ENCODE data around the gene SUZ12.
"Not testable (repeated sequence)": the region's sequence is repeated elsewhere in the genome, so short reads cannot be mapped to it uniquely, and the experiment has no call there.

Gene SUZ12

DNA sequence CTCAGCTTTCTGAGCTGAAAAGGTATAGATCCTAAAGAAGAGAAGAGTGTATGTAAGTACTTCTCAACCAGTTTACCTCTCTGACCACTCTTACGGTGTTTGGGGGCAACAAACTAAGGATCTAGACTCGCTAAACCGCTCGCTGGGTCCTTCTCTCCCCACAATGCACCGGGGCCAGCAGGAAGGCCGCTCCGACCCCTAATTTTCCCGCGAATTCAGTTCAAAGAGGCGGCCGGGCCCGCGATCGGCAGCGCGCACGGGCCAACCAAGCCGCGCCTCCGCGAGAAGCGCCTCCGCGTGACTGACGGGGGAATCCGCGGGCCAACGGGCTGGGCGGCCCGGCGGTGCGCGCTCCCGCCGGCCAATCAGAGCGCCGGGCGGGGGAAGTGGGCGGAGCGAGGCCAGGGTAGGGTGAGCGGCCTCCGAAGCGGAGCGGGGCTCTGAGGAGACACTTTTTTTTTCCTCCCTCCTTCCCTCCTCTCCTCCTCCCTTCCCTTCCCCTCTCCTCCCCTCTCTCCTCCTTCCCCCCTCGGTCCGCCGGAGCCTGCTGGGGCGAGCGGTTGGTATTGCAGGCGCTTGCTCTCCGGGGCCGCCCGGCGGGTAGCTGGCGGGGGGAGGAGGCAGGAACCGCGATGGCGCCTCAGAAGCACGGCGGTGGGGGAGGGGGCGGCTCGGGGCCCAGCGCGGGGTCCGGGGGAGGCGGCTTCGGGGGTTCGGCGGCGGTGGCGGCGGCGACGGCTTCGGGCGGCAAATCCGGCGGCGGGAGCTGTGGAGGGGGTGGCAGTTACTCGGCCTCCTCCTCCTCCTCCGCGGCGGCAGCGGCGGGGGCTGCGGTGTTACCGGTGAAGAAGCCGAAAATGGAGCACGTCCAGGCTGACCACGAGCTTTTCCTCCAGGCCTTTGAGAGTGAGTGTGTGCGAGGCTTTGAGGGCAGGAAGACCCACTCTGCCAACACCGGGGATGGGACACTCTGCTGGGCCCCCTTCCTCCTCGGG is at the start of gene SUZ12:
TSS of gene SUZ12 (plus strand) at position 393 of the 995 bp plus-strand sequence. CDS start at position 633, 240 bp downstream.
- peak within 1 kb of the TSS; percentile 80 to 96 (median 90) for H3K4me3 ChIP-seq
- peak within 1 kb of the TSS; percentile 23 to 96 (median 88) for H3K27ac ChIP-seq

DNA sequence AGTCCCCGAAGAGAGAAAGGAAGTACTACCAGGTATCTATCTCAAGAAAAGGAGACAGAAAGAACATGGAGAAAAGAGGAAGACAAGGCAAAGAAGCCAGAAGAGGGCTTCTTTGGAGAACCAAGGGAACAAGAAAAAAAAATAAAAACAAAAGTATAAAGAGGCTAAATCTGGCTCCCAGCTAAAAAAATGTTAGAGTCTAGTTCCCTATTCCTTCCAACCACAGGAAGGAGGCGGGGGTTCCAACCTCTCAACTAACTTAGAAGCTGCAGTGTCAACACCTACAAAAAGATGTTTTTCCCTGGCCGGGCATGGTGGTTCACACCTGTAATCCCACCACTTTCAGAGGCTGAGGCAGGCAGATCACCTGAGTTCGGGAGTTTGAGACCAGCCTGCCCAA is 48.7 kb upstream of the SUZ12 start:
- Histone ChIP-seq H3K27ac (peak overlapping the region in 6 of 21 experiments; percentile 8 to 59 (median 27)), H3K4me3 (no peak overlapping the region)

DNA sequence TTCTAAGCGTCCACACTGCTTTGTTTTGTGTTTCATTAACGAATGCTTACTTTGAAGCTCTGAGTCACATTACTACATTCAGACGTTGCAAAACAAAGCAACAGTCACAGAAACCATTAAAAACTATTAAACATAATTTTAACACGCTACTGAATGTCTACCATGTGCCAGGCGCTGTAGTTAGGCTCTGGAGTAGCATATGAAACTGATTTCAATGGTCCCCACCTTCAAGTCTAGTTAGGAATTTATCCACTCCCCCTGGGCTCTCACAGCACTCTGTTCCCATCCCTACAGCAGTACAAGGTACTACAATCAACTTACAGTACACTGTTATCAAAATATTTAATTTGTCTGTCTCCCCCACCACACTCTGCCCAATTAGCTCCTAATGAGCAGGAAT is 35.9 kb upstream of the SUZ12 start:
- Histone ChIP-seq H3K27ac (peak overlapping the region in 19 of 21 experiments; percentile 52 to 92 (median 77)), H3K4me3 (peak overlapping the region; percentile 58 to 76 (median 73))

DNA sequence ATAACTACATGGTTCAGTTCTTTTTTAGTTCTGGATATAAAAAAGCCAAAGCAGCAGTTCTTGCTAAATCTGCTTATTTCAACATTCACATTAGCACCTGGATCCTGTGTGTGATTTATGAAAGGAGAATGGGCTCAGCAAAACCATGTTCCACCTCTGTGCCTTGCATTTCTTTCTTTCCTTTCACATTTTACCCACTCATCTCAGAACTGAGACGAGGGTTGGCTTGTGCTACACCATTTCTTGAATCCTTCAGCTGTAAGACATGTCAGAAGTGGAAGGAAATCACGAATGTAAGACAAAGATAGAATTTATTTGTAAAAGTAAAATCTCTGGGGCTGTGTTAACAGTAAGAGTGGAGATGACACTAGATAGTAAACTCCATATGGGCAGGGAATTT is 34.1 kb upstream of the SUZ12 start:
- H3K27ac ChIP-seq, result no peak overlapping the region

DNA sequence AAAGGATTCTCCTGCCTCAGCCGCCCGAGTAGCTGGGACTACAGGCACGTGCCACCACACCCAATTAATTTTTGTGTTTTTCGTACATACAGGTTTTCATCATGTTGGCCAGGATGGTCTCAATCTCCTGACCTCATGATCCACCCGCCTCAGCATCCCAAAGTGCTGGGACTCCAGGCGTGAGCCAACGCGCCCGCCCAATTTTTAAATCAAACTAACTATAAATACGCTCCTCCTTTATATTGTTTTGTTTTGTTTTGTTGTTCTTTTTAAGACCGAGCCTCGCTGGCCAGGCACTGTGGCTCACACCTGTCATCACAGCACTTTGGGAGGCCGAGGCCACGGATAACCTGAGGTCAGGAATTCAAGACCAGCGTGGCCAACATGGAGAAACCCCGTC is 33.4 kb upstream of the SUZ12 start:
- no peak overlapping the region for H3K4me3 ChIP-seq
- no peak overlapping the region for H3K27ac ChIP-seq

More for the DNA sequence above, 34.1 kb upstream of the SUZ12 start:
- no peak overlapping the region for H3K4me3 ChIP-seq

DNA sequence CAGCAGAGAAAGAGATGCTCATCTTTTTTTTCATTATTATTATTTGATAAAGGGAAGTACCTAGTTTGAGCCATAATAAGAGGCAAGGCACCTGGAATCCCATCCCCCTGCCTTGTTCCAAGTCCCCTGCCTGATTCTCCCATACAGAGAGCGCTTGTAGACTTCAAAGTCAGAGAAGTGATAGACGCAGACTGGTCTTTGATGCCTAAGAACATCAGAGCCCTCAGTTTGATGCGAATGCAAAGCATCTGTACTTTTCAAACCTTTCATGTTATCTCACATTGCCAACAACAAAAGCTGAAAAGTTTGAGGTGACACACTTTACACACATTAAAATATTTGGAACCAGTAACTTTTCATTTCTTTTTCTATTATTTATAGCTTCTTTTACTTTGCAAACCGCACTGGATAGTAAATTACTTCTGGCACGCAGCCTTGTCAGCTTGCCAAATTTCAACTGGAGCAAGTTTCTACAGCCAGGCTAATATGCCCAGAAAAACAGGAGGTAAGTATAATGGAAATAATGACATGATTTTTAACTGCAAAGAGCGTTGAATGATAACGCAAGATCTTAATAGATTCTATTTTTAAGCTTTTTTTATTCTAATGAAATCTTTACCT is 29.4 kb upstream of the SUZ12 start:
- no peak overlapping the region for H3K27ac ChIP-seq
- H3K4me3 ChIP-seq, result no peak overlapping the region

DNA sequence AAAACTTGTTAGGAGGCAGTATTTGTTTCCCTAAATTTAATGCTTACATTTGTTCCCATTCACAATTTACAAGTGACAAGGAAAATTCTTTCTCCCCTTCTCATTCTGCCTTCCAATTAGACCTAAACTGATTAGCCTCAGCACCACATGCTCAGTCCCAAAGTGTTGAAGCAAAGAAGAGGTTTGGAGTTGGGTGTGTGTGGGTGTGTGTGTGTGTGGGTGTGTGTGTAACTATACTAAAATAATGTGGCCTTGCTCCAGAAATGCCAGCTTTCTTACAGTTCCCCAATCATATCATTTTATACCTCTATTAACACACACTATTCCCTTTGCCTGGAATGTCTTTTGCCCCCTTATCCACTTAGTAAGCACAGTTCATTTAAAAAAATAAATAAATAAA is 28.4 kb upstream of the SUZ12 start:
- H3K27ac ChIP-seq, result no peak overlapping the region
- H3K4me3 ChIP-seq, result no peak overlapping the region

DNA sequence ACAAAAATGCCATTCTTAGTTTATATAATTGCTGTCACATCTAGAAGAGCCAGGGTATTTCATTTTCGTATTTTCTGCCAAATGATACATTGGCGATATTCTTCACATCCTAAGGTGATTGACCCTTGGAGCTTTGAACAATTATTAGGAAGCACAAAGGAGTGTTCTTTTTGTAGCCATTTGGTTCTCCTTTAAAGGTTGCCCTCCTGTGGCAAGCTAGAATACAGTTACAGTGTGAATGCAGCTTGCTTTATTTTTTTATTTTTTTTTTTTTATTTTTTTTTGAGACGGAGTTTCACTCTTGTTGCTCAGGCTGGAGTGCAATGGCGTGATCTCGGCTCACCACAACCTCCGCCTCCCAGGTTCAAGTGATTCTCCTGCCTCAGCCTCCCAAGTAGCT is 24.1 kb upstream of the SUZ12 start:
- H3K4me3 ChIP-seq, result not testable (repeated sequence)

DNA sequence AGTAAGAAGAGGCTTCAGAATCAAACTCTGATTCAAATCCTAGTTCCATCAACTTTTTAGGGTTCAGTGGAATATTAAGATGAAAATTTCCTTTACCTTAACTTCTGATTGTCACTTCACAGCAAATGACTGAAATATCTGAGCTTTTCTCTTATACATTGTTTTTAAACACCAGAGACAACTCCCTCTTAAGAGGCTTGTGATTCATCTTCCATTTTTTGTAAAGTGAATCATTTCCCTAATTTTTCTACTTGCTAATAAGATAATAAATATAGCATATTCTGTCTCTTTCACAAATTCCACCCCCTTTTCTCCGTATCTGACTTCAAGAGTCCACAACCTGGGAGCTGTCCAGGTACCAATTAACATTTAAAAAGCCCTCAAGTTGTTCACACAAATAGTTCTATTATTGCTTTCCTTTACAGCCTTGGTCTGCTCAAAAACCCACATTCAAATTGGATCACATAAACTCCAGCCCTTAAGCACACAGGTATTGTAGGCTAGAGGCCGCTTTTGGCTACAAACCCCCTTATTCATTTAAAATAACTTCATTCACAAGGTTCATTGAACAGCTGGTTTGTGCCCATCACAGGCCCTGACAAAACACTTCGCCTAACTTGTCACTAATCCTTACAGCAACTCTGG is 21.2 kb upstream of the SUZ12 start:
- Histone ChIP-seq H3K4me3 (no peak overlapping the region), H3K27ac (no peak overlapping the region)

More for the DNA sequence above, 24.1 kb upstream of the SUZ12 start:
- not testable (repeated sequence) for H3K27ac ChIP-seq

DNA sequence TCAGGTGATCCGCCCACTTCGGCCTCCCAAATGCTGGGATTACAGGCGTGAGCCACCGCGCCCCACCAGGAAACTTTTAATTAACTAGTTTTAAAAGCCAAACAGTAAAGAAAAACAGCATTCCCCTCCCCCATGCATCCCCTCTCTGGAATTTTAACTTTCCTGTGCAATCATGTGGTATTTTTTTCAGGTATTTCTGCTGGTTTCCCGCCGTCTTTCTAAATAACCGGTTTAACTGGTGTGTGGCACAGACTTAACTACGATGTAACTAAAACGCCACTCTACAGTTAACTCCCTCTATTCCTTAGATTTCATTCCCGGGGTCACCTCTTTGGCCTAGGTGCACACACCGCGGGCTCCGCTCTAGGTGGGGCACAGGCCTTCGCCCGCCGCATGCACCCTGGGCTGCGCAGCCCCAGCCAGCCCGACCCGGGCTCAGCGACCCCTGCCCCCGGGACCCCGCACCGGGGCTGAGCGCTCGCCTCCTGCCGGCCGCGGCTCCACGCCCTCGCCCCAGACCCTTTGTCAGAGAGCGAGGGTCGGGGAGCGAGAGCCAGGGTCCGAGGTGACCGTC is 20.2 kb upstream of the SUZ12 start:
- peak overlapping the region in 2 of 7 experiments; percentile 3 to 22 for H3K4me3 ChIP-seq

DNA sequence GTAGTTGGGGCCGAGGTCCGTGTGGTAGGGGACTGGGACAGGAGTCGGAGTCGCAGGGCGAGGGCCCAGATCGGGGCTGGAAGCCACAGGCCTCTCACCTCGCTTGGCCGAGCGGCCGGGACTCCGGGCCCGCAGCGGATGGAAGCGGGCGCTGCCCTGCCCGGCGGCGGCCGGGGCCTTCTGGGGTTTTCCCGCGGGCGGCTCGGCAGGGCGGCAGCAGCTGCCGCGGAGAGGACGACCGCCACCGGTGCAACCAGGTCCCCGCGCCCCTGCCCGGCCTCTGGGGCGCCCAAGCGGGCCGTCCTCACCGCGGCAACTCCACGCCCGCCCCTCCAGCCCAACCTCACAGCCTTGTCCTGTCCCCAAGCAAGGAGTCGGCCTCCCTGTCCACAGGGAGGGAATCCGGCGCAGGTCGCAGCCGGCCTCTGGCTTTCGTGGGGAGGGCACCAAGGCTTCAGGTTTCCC is 19.7 kb upstream of the SUZ12 start:
- Histone ChIP-seq H3K4me3 (peak overlapping the region in 2 of 7 experiments; percentile 3 to 22), H3K27ac (no peak overlapping the region)

More for the DNA sequence above, 20.2 kb upstream of the SUZ12 start:
- no peak overlapping the region for H3K27ac ChIP-seq

DNA sequence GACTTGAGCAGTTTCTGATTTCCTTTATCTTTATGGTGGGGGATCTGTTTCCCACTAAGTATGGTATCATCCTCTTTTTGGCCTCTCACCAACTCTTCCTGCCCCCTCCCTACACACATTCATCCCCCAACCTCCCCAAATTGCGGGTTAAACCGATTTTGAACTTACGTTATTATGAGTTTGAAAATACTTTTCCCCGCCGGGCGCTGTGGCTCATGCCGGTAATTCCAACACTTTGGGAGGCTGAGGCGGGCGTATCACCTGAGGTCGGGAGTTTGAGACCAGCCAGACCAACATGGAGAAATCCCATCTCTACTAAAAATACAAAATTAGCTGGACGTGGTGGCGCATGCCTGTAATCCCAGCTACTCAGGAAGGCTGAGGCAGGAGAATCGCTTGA is 19.1 kb upstream of the SUZ12 start:
- H3K4me3 ChIP-seq, H3K27ac ChIP-seq: not testable (repeated sequence)

DNA sequence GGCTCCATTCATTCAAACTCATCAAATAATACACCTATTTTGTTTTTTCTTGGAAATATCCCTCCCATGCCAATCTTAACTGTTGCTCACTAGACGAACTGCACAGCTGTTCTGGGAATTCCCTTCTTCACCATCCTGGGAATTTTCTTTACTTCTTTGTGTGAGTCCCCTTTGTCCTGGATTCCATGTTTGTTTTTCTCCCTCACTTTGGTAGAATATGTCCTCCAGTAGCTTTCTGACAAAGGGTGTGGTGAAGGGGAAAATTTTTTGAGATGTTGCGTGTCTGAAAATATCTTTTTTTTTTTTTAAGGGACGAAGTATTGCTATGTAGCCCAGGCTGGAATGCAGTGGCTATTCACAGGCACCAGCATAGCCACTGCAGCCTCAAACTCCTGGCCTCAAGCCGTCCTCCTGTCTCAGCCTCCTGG is 18.1 kb upstream of the SUZ12 start:
- Histone ChIP-seq H3K27ac (no peak overlapping the region), H3K4me3 (no peak overlapping the region)

DNA sequence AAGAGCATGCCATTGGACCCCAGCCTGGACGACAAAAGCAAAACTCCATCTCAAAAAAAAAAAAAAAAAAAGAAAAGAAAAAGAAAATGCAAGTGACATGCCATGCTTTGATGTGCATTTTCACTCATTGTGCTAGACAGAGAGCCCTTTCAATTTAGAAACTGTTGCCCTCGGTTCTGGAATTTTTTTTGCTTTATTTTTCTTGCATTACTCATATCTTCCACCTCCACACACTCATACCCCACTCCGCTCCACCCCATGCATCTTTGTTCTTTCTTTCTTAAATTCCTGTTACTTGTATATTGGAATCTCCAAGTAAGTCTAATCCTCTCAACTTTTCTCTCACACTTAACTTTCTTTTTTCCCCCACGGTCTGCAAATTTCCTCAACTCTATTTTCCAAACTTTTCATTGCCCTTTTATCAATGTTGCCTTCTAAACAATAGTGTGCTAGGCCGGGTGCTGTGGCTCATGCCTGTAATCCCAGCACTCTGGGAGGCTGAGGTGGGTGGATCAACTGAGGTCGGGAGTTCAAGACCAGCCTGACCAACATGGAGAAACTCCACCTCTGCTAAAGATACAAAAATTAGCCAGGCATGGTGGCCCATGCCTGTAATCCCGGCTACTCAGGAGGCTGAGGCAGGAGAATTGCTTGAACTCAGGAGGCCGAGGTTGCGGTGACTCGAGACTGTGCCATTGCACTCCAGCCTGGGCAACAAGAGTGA is 16.8 kb upstream of the SUZ12 start:
- H3K27ac ChIP-seq, result no peak overlapping the region

DNA sequence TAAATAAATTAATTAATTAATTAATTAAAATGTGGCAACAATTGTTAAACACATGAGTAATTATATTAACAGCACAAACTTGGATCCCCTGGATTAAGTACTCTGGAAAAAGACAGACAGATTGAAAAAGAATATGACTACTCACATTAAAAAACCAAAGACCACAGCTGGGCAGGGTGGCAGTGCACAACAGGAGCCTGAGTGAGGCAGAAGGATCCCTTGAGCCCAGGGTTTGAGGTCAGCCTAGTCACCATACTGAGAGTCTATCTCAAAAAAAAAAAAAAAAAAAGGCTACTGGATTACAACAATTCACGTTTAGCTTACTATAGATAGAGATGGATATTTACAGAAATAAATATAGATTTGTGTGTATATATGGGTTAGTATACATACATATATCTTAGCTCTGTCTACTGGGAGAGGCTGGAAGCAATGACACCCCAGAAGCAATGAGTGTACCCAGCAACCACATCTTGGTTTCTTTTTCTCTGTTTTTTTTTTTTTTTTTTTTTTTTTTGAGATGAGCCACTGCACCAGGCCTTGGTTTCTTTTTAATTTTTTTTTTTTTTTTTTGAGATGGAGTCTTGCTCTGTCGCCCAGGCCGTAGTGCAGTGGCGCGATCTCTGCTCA is 10.6 kb upstream of the SUZ12 start:
- H3K27ac ChIP-seq, result no peak overlapping the region
- no peak overlapping the region for H3K4me3 ChIP-seq

More for the DNA sequence above, 16.8 kb upstream of the SUZ12 start:
- H3K4me3 ChIP-seq, result no peak overlapping the region

DNA sequence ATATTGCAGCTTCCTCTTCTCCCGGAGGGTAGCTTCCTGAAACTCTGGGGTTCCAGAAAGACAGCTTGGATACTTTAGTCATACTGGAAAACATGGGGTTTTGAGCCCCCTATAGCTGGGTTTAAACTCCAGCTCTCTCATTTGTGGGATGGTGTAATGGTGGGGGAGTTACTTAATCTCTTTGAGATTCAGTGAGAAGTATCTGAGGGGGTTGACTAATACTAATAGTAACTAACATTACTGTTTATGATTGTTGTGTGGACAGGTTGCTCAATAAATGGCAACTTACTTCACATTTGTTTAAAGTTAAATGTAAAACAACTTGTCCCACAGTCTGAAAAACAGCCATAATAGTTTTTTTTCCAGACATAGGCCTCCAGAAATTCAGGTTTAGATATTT is 5.1 kb upstream of the SUZ12 start:
- H3K27ac ChIP-seq, result no peak overlapping the region

DNA sequence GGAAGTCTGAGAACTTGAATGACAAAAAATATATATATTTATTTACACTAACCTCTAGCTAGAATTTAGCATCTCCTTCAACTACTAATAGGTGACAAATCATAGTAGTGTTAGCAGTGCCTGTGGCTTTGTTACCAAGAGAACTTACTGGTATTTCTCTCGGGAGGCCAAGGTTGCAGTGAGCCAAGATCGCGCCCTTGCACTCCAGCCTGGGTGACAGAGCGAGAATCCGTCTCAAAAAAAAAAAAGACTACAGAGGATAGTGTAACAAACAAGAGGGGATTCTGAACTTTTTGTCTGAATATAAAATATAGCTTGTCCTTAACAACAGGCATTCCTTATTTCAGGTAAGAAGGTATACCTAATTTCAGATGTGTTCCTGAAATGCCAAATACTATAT is 1.3 kb upstream of the SUZ12 start:
- Histone ChIP-seq H3K27ac (no peak overlapping the region), H3K4me3 (no peak overlapping the region)

More for the DNA sequence above, 5.1 kb upstream of the SUZ12 start:
- no peak overlapping the region for H3K4me3 ChIP-seq

DNA sequence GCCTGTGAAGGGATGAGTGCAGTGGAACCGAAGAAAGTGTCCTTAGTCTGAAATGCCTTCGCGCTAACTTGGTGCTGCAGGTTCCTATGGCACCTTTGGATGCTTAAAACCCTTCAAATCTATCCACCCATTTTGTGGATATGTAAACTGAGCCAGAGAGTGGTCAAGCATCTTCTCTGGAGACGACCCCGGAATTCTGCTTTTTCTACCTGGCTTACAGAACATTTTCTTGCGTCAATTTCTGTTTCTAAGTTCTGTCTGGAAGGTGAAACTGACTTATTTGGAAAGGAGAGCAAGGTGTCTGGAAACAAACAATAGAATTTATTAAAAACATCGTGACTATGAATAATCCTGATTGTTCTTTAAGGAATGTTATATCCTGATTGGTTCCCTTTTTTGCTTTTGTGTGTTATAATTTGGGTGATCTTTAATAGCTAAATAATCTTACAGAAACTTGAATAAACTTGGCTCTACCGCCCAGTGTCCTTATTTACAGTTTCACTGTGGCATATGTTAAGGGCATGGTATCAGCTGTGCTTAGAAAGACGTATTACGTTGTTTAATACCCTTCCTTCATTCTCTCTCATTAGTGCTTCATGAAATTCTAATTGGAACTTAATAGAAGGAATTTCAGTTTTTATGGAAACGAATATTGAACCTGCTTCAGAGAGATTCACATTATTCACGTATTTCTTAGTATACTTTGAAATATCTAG is 1.3 kb downstream of the SUZ12 start:
- Histone ChIP-seq H3K4me3 (peak overlapping the region in 5 of 7 experiments; percentile 15 to 36 (median 25)), H3K27ac (peak overlapping the region in 2 of 21 experiments; percentile 14 to 52)

Measured in skin epidermis (tissue), 12 donors.